Endothelial cell (in vitro differentiated cells): ENCODE measurements around the gene LY6G6F. TPM values are rescaled to one million over a fixed set of nuclear protein-coding genes. Genes with fewer than 3 reads are reported as not detected.
A peak's percentile ranks its signal among the peaks of the same experiment; 100 is the strongest.

Source experiments
- DNase-seq: peaks from one replicate; pipeline ENCODE4 v3.0.0; 2021; ENCODE audit warnings: low spot score
- H3K27ac Mint-ChIP-seq: one replicate; pipeline ENCODE4 v1.8.0; 2021; ENCODE audit warnings: mixed read lengths, inconsistent platforms; ENCODE audit not compliant: unreplicated experiment
- H3K27me3 Mint-ChIP-seq: one replicate; pipeline ENCODE4 v1.8.0; 2021; ENCODE audit warnings: mild to moderate bottlenecking, moderate library complexity, mixed read lengths, inconsistent platforms; ENCODE audit not compliant: unreplicated experiment
- H3K36me3 Mint-ChIP-seq: one replicate; pipeline ENCODE4 v1.8.0; 2021; ENCODE audit warnings: mild to moderate bottlenecking, low read depth, mixed read lengths, inconsistent platforms; ENCODE audit not compliant: unreplicated experiment
- H3K4me1 Mint-ChIP-seq: one replicate; pipeline ENCODE4 v1.8.0; 2021; ENCODE audit warnings: mild to moderate bottlenecking, mixed read lengths, inconsistent platforms; ENCODE audit not compliant: unreplicated experiment
- H3K4me3 Mint-ChIP-seq: one replicate; pipeline ENCODE4 v1.8.0; 2021; ENCODE audit warnings: mild to moderate bottlenecking, mixed read lengths, inconsistent platforms; ENCODE audit not compliant: unreplicated experiment
- H3K9me3 Mint-ChIP-seq: one replicate; pipeline ENCODE4 v1.8.0; 2021; ENCODE audit warnings: mixed read lengths, inconsistent platforms; ENCODE audit not compliant: unreplicated experiment
- CTCF ChIP-seq: fragments of 200-600 bp; sonication (generic); IDR thresholded peaks from one replicate; pipeline ENCODE4 v1.5.0; 2021; ENCODE audit warnings: antibody characterized with exemption; ENCODE audit not compliant: unreplicated experiment
- total RNA-seq: library from RNA; stranded (reverse); fragmentation: NEBNext Ultra II Directional; extraction: Animal tissue kit (Norgen Biotek cat#: 25700); gene quantifications from one replicate; pipeline ENCODE4 v1.2.1, GENCODE V29; 2021; ENCODE audit not compliant: unreplicated experiment

Gene LY6G6F
- total RNA-seq, 1 donor from 2014 or later: not detected

- H3K4me1 Mint-ChIP-seq: peaks cover 41% of the 10 kb centered on the region
- H3K4me3 Mint-ChIP-seq: no peak overlapping the region
- DNase-seq: no peak
- H3K27ac Mint-ChIP-seq: peak overlapping the region; percentile 26
- H3K9me3 Mint-ChIP-seq: no peaks in the 10 kb centered on the region
- peaks cover 9% of the 10 kb centered on the region for H3K27me3 Mint-ChIP-seq
- no peak for TF ChIP-seq CTCF
- peaks cover 5% of the 10 kb centered on the region for H3K36me3 Mint-ChIP-seq
These were observed 35.1 kb downstream of the LY6G6F start for GRCh38 chr6:31741815-31742214.

- DNase-seq: no peak
- H3K4me3 Mint-ChIP-seq: no peak overlapping the region
- H3K27ac Mint-ChIP-seq: no peak overlapping the region
- H3K9me3 Mint-ChIP-seq: no peaks in the 10 kb centered on the region
- H3K36me3 Mint-ChIP-seq: peaks cover 5% of the 10 kb centered on the region
- H3K27me3 Mint-ChIP-seq: peaks cover 5% of the 10 kb centered on the region
- TF ChIP-seq CTCF: no peak
- H3K4me1 Mint-ChIP-seq: peaks cover 34% of the 10 kb centered on the region
These were observed 36.2 kb downstream of the LY6G6F start for GRCh38 chr6:31742894-31743293.

- no peaks in the 10 kb centered on the region for H3K9me3 Mint-ChIP-seq
- no peak for TF ChIP-seq CTCF
- peak overlapping the region; percentile 87 for H3K27ac Mint-ChIP-seq
- H3K27me3 Mint-ChIP-seq: peaks cover 2% of the 10 kb centered on the region
- DNase-seq: no peak
- peak overlapping the region; percentile 6 for H3K4me3 Mint-ChIP-seq
- H3K4me1 Mint-ChIP-seq: peaks cover 19% of the 10 kb centered on the region
- peaks cover 5% of the 10 kb centered on the region for H3K36me3 Mint-ChIP-seq
These were observed 37.8 kb downstream of the LY6G6F start for GRCh38 chr6:31744422-31744821.

- H3K27ac Mint-ChIP-seq: no peak overlapping the region
These were observed 42.8 kb downstream of the LY6G6F start for GRCh38 chr6:31749301-31750036.

More at GRCh38 chr6:31749301-31750036, 42.8 kb downstream of the LY6G6F start:
- H3K36me3 Mint-ChIP-seq: peaks cover 5% of the 10 kb centered on the region
- DNase-seq: no peak
- H3K4me3 Mint-ChIP-seq: no peak overlapping the region
- no peaks in the 10 kb centered on the region for H3K9me3 Mint-ChIP-seq
- peaks cover 9% of the 10 kb centered on the region for H3K4me1 Mint-ChIP-seq
- peaks cover 2% of the 10 kb centered on the region for H3K27me3 Mint-ChIP-seq
- no peak for TF ChIP-seq CTCF
